Amygdala (tissue), 56 donors: ENCODE measurements around the gene GPR39.

Experiments
- DNase-seq, 56 donors: peaks; one replicate each; lab custom pipeline; 2025; lab: John Stamatoyannopoulos, UW

The GPR39 gene

DNA sequence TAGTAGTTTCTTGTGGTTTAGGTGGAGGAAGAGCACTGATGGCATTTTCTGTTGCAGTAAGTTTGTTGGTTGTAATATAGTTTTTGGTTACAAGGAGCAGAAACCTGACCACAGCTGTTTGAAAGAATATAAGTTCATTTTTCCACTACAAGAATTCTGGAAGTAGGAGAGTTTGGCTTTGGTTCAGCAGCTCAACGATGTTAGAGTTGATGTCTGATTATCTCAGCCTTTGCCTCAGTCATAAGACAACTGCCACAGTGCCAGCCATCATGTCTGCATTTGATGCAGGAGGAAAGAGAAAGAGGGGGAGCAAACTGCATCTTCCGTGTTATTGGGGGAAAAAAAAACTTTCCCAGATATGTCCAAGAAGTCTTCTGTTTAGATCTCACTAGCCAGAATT lies 134.3 kb downstream of the GPR39 start:
- DNase-seq = no peak

DNA sequence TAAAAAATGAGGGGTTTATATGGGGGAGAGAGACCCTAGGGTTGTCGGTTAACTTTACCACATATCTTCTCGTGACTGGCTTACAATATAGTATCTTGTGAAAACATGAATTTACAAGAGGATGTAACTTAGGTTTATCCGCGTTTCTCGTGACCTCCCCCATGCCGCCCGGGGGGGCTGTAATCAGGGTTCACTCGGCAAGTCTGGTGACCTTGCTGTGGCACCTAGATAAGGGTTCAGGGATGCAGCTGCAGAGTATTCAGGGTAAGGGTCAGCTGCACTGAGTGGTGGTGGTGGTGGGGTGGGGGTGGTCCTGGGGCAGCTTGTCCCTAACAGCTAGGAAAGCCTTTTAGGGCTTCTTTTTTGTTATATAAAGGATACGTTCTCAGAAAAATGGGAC lies 141.1 kb downstream of the GPR39 start:
- DNase-seq = no peak

DNA sequence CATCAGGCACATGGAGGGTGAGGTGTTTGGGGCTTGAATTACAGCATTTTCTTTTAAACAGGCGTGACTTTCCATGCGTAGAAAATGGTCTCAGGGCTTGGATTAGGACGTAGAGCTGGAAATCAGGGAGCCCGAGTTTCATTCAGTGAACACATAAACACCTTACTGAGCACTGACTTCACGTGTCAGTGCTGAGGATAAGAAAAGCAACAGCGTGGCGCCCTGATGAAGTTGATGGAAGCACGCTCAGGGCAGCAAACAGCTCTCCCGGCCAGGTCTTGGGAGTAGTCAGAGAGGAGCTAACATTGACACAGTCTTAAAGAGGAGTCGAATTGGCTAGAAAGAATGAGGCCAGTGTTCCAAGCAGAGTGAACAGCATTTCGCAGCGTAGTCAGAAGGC lies 142.7 kb downstream of the GPR39 start:
- DNase-seq = no peak

DNA sequence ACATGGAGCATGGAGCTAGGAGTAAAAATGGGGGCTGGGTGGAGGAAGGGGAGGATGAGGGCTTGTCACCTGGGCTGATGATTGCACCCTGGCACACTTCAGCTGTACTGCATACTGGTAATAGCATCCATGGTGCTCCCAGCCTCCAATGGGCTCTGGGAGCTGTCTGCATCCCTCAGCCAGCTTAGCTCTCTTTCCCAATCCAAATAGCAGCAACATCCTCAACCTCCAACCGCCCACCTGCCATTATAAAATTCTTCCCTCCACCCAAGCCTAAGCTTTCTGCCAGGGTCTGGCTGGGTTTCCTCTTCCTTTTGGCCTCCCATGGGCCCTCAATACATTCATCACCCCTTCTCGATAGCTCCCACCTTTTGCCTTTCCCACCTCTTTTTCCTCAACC lies 143.3 kb downstream of the GPR39 start:
- DNase-seq = no peak

DNA sequence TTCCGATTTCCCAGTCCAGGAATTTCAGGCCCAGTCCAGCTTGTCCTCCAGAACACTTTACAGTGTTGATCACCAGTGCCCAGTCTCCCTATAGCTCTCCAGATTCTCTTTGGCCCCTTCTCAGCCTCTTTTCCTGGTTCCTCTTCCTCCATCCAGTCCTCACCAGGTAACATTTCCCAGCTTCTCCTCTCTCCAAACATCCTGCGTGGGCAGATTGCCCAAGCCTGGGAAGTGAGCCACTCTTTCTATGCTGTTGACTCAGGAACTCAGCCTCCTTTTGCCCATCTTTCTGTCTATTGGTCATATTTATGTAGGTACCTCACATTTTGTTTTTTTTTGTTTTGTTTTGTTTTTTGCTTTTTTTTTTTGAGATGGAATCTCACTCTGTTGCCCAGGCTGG lies 144.0 kb downstream of the GPR39 start:
- DNase-seq = no peak

DNA sequence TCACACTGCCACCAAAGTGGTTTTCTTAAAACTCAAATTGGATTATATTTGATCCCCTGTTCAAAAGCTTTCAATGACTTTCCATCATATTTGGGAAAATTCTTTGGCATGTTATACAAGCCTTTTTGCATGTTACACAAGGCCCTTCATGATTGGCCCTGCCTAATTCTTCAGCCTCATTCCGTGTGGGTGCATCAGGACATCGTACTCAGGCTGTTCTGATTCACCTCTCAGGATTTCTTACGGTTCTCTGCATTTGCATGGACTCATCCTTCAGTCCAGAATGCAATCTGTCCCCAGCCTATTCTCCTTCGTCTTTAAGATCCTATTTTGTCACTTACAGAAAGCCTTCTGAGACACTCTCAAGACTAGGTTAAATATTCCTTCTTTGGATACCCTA lies 145.6 kb downstream of the GPR39 start:
- DNase-seq = no peak

DNA sequence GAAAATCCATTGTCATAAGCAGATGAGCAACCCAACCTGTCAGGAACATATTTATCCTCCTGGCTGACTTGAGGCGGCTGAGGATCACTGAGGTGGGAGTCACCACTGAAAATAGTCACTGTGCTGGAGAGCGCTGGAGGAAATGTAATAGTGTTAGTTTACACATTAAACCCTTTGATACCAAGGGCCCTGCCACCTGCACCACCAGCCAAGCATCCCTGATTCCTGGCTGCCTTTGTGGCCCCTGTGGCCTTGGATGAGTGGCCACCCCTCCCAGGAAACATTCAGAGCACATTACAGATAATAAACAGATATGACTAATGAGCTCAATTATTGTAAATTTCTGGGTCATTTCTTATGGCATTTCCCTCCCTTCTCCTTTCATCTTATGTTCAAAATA lies 147.5 kb downstream of the GPR39 start:
- DNase-seq = no peak

DNA sequence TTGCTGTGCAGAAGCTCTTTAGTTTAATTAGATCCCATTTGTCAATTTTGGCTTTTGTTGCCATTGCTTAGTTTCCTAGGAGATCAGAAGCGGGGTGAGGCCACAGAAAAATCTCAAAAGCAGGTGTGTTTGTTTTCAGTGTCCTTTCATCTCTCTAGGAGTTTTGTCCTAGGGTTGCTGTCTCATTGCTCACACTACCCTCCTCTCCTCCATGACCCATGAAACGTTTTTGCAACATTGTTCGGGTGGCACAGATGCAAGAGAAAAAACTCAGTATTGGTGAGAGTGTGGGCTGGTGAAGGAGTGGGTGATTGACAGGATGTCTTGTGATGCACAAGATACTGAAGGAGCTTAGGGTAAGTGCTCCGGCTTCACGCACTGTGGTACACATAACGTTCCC lies 149.8 kb downstream of the GPR39 start:
- no peak for DNase-seq

DNA sequence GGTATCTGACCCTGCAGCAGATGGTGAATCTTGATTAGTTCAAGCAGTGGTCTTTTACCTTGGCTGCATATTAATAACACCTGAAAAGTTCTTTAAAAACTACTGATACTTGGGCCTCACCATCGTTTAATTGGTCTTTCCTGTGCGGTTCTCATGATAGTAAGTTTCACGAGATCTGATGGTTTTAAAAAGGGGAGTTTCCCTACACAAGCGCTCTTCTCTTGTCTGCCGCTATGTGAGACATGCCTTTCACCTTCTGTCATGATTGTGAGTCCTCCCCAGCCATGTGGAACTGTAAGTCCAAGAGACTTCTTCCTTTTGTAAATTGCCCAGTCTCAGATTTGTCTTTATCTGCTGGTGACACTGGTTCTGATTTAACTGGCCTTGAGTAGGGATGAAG lies 151.1 kb downstream of the GPR39 start:
- DNase-seq = no peak

DNA sequence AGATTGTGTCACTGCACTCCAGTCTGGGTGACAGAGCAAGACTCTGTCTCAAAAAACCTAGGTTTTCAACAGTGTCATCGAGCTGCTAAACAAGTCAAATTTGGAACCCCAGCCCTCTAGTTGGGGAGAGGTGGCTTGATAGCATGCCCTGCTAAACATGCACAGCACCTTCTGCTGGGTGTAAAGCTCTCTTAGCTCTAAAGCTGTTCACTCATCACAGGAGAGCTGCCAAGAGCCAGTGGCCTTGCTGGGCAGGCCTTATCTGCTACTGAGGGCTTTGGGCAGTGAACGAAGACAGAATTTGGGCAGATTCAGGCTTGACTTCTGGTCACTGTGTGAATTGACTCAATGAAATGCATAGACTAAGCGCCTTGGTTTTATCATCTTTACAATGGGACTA lies 152.1 kb downstream of the GPR39 start:
- DNase-seq = no peak

DNA sequence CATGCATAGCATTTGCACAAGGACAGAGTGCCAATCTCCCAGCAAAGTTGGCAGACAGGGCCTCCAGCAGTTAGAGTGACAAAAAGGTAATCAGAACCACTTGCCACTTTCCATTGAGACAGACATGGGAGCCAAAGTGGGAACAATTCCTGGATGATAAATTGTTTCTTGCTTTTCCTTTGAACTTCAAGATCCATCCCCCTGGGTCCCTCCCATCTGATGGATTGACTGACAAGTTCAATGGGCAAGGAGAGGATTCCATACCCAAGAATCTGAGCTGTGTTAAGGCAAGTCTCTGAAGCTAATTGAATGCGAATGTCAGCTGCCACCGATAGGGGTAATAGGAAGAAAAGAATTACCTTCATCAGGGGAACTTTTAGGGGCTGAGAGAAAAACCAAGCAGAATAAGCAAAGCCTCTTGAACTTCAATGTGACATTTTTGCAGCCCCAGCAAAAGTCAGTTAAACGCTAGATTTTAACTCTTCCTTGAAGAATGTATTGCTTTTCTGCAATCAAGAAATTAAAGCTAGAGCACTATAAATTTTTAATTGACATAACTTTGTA lies 156.9 kb downstream of the GPR39 start:
- DNase-seq = no peak

DNA sequence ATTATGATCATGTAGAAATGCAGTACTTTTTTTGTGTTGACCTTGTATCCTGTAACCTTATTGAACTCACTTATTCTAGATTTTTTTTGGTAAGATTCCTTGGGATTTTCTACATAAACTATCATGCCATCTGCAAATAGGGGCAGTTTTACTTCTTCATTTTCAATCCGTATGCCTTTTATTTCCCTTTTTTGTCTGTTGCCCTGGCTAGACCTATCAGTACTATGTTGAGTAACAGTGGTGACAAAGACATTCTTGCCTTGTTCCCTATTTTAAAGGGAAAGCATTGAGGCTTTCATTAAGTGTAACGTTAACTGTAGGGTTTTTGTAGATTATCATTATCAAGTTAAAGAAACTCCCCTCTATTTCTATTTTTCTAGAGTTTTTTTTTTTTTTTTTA lies 161.1 kb downstream of the GPR39 start:
- no peak for DNase-seq

DNA sequence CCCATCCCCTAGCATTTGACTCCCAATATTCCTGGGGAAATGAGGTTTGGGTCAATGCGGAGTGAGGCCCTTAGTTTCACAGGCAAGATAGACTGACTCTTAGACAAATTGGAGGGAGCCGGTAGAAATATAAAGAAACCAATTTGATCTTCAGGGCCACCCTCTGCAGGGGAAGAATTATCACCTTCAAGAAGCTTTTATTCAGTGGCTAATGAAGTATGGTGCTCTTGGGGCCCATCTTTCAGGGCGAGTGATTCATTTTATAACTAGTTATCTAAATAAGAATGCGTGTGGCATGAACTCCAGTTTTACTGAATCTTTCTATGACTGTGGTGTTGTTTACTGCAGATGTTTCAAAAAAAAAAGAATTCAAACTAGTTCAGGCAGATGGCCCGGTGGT lies 165.0 kb downstream of the GPR39 start:
- no peak for DNase-seq

DNA sequence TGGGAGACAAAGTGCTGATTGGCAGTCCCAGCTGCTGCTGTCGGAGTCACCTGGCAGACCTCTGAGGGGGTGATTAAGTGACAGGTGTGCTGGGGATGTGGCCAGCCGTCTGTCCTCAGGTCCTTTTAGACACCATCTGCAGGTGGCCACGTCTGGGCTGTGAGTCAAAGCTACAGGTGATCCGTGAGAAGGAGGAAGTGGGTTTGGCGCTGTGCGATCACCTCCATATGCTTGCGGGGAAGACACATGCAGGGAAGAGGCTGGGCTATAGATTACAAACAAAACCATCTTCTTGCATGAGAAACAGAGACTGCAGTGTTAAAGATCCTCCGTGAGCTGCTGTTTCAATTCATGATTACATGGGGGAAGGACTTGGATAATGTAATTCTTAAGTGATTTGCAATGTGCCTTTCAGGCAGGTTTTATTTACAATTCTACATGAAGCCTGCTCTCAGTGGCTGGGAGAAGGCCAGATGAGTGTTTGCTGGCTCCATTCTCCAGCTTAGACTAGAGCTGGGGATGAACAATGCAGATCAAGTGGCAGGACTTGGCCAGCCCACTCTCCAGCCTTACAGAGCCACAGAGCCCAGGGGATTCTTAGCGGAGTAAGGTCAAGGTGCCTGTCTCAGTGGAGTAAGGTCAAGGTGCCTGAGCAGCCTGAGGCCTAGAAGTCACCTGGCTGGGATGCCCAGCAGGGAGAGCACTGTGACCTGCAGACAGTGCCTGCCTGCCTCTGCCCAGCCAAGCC lies 165.6 kb downstream of the GPR39 start:
- no peak for DNase-seq

DNA sequence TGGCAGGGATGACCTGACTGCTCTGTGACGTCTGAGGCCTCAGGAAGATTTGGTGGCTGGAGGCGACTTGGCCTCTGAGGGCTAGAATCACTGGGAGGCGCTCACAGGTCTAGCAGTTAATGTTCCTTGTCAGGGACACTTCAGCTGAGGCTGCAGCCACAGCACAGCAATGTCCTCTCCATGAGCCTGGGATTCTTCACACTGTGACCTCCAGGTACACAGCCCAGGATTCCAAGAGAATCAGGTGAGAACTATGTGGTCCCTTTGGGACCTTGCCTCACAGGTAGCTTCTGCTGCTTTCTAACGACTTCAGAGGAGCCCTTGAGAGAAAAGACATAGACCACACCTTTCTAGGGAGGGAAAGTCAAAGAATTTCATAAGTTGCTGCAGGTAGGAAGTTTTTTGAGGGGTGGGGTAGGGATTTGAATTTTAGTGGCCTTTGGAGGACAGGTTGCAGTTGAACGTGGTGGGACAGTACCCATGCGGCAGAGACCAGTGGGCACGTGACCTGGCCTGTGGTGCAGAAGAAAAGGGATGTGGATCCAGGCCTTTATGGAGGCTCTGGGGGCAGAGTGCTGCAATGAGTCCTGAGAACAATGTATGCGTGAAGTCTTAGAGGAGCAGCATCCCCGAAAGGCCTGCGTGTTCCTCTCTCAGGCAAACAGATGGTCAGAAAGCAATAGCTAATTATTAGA lies 167.2 kb downstream of the GPR39 start:
- no peak for DNase-seq

DNA sequence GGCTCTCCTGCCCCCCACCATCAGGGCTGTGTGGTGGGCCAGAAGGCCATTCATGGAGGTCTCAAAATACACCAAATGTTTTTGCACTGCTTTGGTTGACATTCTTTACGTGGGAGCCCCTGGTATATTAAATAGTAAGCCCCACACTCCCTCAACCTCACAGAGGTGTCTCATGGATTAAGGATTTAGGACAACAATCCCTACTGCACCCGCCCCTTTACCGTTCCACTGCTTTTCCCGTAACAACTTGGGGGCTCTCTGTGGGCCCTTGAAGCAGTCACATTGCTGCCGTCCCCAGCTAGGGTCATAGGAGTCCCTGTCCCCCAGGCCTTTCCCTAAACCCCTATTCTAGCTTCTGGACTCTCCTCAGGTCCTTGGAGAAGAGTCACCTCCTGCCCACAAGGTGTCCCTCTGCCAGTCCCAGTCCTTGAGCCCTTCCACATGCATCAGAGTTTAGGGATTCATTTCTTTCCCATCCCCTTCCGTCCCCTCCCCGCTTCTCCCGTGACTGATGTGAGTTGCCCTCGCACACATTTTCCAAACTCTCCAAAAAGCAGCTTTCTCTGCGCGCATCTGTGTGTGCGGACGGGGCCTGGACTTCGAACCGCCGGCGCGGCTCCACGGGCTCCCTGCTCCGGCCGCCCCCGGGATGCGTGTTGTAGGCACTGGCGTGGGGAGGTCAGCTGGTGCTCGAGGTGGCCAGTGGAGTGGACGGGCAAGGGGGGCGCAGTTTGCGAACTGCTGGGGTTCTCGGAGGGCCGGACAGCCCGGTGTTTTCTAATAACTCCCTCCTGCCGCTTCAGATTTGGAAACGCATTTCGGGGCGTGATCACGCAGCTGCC lies 168.6 kb downstream of the GPR39 start:
- no peak for DNase-seq

DNA sequence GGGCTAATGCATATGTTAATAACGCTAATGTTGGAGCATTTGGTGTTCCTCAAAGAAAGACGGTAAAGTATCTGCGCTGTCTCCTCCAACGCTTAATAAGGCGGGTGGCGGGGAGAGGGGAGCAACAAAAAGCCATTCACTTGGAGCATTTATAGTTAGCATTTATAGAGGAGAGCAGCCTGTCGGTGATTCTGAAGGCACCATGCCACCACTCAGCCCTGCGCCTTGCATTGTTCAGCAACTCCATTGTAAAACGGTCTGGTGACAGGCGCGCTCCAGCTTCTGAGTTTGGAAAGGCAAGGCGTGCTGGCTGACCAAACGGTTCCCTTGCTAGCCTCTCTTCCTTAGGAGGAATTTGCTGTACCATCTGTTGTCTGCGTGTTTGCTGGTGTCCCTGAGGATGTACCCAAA lies 169.5 kb downstream of the GPR39 start:
- DNase-seq = peak in 3 of 56 donors; percentile 4 to 13 (median 11)

DNA sequence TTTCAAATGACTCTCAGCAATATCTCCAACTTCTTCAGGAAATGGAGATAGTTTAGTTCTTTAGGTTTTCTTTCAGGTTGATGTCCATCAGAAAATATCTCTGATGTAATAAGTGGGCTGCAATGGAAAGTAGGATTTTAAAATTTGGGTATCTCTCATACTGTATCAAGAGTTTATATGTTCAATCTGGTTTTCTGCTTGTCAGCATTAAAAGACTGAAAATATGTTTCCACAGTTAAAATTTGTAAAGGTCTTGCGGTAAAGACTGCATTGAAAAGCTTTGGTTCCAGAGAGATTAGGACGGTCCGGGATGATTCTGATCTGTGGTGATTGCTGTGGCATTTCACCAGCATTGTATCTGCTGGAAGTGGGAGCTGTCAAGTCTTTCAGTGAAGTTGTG lies 170.2 kb downstream of the GPR39 start:
- no peak for DNase-seq

DNA sequence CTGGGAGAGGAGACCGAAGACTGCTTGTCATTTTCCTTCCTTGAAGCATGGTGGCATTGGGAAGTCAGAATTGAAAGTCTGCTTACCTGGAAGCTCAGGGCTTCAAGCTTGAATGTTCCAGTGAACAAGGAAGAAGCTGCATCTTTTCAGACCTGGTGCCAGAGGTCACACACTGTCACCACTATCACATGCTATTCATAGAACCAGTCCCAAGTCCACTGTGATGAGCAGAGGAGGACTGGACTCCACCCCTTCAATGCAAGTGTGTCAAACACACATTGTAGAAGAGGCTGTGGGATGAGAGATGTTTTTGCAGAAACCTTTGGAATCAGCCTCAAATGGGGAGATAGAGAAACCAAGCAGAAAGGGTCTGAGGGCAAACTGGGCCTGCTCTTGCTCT lies 172.0 kb downstream of the GPR39 start:
- no peak for DNase-seq

DNA sequence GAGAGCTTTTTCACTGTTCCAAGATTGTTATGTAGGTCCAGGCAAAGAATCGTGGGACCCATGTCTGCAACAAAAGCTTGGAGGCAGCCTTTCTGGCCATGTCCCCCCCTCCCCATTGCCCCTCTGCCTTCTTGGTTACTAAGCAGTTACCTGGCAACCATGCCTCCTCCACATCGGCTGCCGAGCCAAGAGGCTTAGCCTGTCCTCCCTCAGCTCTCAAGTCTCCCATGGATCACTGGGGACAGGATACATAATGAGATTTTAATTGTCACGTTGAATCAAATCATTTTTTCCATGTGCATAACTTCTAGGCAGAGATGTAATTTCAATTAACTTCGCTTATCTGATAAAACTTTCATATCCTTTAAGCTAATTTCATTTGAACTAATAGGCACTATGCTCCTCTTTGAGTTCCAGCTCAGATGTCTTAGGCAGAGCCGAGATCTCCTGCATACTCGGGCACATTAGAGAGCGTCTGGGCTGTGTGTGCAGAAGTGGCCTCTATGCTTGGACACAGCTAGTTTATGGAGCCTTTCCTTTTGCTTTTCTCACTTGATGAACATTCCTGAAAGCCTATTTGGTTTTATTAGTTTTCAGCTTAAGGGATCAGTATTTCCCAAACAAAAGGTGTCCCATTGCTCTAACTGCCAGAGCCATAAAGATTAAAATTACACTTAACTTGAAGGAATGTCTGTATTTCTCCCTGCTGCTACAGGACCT lies 172.7 kb downstream of the GPR39 start:
- DNase-seq = peak in 5 of 56 donors; percentile 3 to 20 (median 10)

DNA sequence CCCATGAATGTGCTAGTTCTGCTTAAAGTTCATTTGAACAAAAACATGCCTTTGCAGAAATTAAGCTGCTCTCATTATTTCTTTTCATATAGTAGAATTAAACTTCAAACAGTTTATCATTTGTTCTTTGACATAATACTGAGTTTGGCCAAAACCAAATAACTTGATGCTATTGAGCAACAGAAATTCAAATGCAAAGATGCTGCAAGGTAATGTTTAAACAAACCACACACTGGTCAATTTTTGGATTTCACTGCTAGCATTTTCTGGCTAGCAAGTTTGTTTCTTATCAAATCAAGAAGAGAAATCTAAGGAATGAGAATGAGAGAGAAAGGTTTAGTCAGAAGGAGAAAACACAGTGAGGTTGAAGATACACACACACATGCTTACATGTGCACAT lies 173.4 kb downstream of the GPR39 start:
- DNase-seq = no peak
